ENCODE results near the gene KCNG2. TPM values are rescaled to one million over a fixed set of nuclear protein-coding genes. Genes with fewer than 3 reads are reported as not detected.
A peak's percentile ranks its signal among the peaks of the same experiment; 100 is the strongest.

KCNG2 gene
- total RNA-seq, 2 experiments from 2014 or later, result not detected

- DNase-seq (no peak), ATAC-seq (no peak)
- Mint-ChIP-seq H3K9me3 (no peaks in the 10 kb centered on the region), H3K4me3 (no peak overlapping the region), H3K4me1 (ENCODE audit: low read depth) (peaks cover 5% of the 10 kb centered on the region), H3K27ac (no peak overlapping the region), H3K36me3 (ENCODE audit: low read depth) (no peaks in the 10 kb centered on the region), H3K27me3 (peaks cover 5% of the 10 kb centered on the region)
- ChIA-PET POLR2A (interaction anchor here (0.6 kb wide), 1 partner anchor 35 kb away, joined by 4 read pairs; no protein-coding TSS in a partner anchor), CTCF (interaction anchor here (1.4 kb wide), 1 partner anchor 10 kb away, joined by 3 read pairs; no protein-coding TSS in a partner anchor)
- no peak for TF ChIP-seq CTCF (IDR thresholded peaks at IDR 0.05)
- intact Hi-C loops (cut with micrococcal nuclease), result no loop called here
Measured at GRCh38 chr18:79853303-79853992, 55.7 kb downstream of the KCNG2 start.

- Mint-ChIP-seq H3K4me3 (no peak overlapping the region), H3K27me3 (peaks cover 5% of the 10 kb centered on the region), H3K36me3 (ENCODE audit: low read depth) (no peaks in the 10 kb centered on the region), H3K4me1 (ENCODE audit: low read depth) (peaks cover 5% of the 10 kb centered on the region), H3K27ac (no peak overlapping the region), H3K9me3 (no peaks in the 10 kb centered on the region)
- ChIA-PET CTCF (interaction anchor here (1.4 kb wide), 1 partner anchor 10 kb away, joined by 3 read pairs; no protein-coding TSS in a partner anchor), POLR2A (interaction anchor here (0.6 kb wide), 1 partner anchor 34 kb away, joined by 4 read pairs; no protein-coding TSS in a partner anchor)
- intact Hi-C loops (cut with micrococcal nuclease), result no loop called here
- no peak for TF ChIP-seq CTCF (IDR thresholded peaks at IDR 0.05)
- ATAC-seq, result no peak
- DNase-seq, result no peak
Measured at GRCh38 chr18:79853993-79854364, 56.2 kb downstream of the KCNG2 start.

GRCh38 chr18:79855147-79855933 lies 57.6 kb downstream of the KCNG2 start:
- Mint-ChIP-seq H3K9me3 (no peaks in the 10 kb centered on the region), H3K36me3 (ENCODE audit: low read depth) (no peaks in the 10 kb centered on the region), H3K4me1 (ENCODE audit: low read depth) (peaks cover 5% of the 10 kb centered on the region), H3K27ac (no peak overlapping the region), H3K27me3 (peaks cover 5% of the 10 kb centered on the region), H3K4me3 (no peak overlapping the region)
- no peak for ATAC-seq
- no peak for DNase-seq
- intact Hi-C loops (cut with micrococcal nuclease), result no loop called here
- no peak for TF ChIP-seq CTCF (IDR thresholded peaks at IDR 0.05)
- CTCF ChIA-PET, result no interaction called here
- POLR2A ChIA-PET, result no interaction called here

- DNase-seq (peak; percentile 37), ATAC-seq (peak; percentile 53)
- Mint-ChIP-seq H3K27me3 (peaks cover 9% of the 10 kb centered on the region), H3K27ac (no peak overlapping the region), H3K4me3 (no peak overlapping the region), H3K9me3 (peaks cover 3% of the 10 kb centered on the region), H3K36me3 (ENCODE audit: low read depth) (no peaks in the 10 kb centered on the region), H3K4me1 (ENCODE audit: low read depth) (peaks cover 5% of the 10 kb centered on the region)
- TF ChIP-seq CTCF (IDR thresholded peaks at IDR 0.05), result no peak
- CTCF ChIA-PET, result no interaction called here
- POLR2A ChIA-PET, result no interaction called here
- intact Hi-C loops (cut with micrococcal nuclease), result no loop called here
Measured at GRCh38 chr18:79856119-79857007, 58.6 kb downstream of the KCNG2 start.
